ENCODE data around the gene TMEM201.
A peak's percentile ranks its signal among the peaks of the same experiment; 100 is the strongest.
"Not testable (repeated sequence)": the region's sequence is repeated elsewhere in the genome, so short reads cannot be mapped to it uniquely, and the experiment has no call there.

Gene TMEM201, protein sequence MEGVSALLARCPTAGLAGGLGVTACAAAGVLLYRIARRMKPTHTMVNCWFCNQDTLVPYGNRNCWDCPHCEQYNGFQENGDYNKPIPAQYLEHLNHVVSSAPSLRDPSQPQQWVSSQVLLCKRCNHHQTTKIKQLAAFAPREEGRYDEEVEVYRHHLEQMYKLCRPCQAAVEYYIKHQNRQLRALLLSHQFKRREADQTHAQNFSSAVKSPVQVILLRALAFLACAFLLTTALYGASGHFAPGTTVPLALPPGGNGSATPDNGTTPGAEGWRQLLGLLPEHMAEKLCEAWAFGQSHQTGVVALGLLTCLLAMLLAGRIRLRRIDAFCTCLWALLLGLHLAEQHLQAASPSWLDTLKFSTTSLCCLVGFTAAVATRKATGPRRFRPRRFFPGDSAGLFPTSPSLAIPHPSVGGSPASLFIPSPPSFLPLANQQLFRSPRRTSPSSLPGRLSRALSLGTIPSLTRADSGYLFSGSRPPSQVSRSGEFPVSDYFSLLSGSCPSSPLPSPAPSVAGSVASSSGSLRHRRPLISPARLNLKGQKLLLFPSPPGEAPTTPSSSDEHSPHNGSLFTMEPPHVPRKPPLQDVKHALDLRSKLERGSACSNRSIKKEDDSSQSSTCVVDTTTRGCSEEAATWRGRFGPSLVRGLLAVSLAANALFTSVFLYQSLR

DNA sequence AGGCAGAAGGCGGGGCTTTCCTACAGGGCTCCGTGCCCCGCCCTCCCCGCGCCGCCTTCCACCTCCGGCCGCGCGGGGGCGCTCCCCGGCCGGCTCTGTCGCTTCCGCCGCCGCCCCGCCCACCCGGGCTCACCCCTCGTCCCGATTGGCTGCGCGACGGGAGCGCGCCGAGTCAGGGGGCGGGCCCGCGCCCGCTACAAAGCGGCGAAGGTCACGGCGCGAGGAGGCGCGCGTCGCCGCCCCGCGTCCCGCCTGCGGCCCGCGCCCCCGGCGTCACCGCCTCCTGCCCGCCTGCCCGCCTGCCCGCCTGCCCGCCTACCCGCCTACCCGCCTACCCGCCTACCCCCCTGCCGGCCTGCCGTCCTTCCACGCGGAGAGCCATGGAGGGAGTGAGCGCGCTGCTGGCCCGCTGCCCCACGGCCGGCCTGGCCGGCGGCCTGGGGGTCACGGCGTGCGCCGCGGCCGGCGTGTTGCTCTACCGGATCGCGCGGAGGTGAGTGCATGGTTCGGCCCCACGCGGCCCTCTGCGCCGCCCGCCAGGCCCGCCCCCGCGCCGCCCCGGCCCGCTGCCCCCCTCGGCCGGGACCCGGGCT lies at the start of gene TMEM201:
Gene TMEM201 (plus strand): TSS at position 361 of the 593 bp plus-strand sequence. CDS start 20 bp downstream, at position 381.
- peak; percentile 96 for DNase-seq

DNA sequence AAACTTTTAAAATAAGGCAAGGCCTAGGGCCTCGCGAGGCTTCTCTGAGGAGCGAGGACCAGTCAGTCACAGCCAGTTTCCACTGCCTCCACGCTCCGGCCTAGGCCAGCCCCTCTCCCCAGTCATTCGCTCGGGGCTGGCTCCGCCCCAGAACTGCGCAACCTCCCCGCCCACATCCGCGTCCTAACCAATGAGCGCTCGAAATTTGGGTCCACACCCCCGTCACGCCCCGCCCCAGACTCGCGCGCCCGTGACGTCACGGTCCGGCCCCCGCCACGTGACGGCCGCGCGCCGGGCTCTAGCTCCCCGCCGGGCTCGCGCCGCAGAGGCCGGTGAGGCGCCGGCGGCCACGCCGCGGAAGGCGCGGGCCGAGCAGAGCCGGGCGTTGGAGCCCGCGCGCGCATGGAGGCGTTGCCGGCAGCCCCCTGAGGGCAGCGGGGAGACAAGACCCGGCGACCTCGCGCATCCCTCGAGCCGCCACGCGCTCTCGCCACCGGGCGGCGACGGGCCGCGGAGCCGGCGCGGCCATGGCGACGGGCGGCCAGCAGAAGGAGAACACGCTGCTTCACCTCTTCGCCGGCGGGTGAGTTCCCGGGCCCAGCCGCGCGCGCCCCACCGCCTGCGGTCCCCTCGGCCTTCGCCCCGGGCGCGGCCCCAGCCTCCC lies 49.4 kb upstream of the TMEM201 start, which contains the start of gene SLC25A33:
Gene SLC25A33 (plus strand): TSS at position 301 of the 664 bp plus-strand sequence. CDS start 227 bp downstream, at position 528.
- peak; percentile 99 for DNase-seq

DNA sequence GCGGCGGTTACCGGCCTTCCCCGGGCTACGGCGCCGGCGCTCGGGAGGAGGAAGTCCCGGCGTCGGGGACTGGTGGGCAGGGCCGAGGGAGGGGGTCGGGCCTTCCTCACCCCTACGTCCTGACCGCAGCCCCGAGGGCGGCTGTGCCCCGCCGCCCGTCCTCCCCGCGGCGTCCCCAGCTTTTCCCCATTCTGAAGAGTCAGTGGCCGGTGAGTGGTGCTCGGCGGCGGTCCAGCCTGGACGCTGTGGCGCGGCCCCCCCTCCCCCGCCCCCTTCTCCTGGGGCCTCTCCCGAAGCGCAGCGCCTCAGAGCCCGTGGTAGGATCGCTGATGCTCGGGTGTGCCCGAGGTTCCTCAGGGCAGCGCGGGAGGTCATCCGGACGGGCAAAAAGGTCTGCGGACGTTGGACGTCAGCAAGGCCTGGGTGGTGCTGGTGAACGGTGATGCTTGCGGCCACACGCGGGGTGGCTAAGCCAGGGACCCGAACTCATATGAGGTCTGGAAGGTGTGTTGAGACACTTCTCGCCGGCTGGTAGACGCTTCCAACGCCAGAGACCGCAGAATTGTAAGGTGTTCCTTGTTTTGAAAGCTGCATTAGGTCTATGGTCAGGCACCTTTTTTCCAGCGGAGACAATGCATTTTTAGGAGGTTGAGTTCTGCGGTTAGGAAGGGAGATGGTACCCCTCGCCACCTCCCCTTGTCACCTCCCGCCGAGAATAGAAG lies 48.7 kb upstream of the TMEM201 start:
- DNase-seq = peak; percentile 59

DNA sequence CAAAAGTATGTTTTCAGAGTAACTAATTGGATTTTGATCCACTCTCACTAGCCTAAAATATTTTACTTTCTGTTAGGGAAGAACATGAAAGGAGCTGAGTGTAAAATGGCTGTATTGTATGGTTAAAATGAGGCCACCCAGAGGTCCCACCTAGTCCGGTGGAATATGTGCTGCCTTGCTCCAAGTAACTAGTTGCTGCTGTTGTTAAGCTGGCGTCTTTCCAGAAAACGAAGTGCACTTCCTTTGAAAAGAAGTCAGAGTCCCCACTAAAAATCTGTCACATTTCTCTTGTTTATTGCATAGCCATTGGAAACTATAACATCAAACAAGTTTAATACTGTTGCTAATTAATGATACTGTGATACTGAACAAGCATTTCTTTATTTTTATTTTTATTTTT lies 46.3 kb upstream of the TMEM201 start:
- no peak for DNase-seq

DNA sequence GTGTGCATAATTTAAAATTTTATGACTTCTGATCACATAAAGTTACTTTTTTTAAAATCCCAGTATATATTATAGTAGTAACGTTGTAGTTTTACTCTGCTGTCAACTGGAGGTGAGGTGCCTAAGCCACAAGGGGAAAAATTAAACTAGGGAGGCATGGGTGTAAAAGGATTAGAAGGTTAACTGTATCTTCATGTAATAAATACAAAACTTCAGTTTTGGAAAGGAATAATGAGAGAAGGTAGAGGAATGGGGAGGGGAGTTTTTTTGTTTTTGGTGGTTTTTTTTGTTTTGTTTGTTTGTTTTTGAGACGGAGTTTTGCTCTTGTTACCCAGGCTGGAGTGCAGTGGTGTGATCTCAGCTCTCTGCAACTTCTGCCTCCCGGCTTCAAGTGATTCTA lies 43.8 kb upstream of the TMEM201 start:
- no peak for DNase-seq

DNA sequence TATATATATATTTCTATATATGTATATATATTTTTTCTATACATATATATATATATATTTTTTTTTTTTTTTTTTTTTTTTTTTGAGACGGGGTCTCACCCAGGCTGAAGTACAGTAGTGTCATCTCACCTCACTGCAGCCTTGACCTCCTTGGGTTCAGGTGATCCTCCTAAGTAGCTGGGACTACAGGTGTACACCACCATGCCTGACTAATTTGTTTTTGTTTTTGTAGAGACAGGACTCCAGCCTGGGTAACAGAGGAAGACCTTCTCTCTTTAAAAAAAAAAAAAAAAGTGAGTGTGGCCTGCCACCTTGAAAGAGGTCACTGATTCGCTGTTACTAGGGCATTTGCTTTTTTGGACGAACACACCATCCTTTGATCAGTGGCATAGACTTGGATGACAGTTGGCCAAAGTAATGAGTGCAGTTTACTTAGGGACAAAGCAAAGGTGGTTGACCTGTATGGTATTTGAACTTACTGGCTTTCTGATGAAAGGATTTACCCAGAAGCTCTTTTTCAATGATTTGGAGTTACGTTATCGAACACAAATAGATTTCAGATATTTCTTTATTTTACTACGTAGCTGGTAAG lies 38.7 kb upstream of the TMEM201 start:
- DNase-seq = no peak

DNA sequence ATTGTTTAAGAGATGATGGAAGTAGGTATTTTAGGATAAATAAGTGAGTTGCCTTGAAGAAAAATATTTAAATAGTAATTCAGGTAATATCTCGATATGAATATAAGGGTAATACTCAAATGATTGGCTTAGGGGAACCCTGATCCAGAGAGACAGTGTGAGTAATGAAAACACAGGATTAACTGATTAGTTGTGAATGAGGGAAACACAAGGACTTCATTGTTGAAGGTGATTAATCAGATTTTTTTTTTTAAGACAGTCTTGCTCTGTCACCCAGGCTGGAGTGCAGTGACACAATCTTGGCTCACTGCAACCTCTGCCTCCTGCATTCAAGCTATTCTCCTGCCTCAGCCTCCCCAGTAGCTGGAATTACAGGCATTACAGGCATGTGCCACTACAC lies 36.7 kb upstream of the TMEM201 start:
- no peak for DNase-seq

DNA sequence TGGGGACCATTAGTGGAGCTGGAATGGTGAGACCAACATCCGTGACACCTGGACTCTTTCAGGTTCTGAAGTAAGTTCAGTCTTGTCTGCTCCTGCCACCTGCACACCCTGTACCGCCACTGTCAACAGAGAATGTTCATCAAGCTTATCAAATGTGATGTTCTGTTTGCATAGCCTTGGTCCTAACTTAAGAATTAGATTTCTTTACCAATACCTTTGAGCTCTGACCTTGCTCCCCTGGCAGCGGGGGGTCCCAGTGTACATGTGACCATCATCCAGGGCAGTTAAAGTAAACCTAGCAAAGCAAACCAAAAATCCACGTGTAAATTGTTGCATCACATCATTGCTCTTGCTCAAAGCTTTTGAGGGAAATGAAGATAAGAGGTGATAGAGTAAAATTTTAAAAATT lies 35.0 kb upstream of the TMEM201 start:
- DNase-seq = no peak

DNA sequence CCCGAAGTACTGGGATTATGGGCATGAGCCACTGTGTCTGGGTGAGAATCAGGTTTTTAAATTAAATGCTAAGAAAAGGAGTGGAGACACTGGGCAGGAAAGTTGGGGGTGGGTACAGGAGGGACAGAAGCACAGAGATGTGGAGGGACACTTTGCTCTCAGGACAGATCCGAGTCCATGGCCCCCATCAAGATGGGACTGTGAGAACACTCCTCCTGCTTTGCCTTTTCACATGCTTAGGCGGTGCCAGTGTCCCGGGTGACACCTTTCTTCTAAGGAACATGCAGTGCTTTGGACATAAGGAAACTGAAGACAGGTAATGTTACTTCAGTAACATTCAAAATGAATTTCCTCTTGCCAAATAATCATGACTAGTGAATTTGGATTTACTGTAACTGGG lies 32.8 kb upstream of the TMEM201 start:
- DNase-seq = no peak

DNA sequence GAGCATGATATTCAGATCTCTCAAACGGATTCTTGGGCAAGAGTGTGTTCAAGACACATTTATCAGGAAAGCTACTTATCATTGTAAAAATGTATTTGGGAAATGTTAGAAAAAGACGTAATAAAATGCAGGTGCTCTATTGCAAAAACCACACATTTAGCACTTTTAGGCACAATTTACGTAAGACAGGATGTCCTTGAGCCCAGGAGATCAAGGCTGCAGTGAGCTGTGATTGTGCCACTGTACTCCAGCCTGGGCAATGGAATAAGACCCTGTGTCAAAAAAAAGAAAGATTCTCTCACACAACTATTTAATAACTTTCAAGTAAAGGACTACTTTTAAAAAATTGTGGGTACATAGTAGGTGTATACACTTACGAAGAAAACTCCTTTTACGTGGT lies 31.1 kb upstream of the TMEM201 start:
- DNase-seq = no peak

DNA sequence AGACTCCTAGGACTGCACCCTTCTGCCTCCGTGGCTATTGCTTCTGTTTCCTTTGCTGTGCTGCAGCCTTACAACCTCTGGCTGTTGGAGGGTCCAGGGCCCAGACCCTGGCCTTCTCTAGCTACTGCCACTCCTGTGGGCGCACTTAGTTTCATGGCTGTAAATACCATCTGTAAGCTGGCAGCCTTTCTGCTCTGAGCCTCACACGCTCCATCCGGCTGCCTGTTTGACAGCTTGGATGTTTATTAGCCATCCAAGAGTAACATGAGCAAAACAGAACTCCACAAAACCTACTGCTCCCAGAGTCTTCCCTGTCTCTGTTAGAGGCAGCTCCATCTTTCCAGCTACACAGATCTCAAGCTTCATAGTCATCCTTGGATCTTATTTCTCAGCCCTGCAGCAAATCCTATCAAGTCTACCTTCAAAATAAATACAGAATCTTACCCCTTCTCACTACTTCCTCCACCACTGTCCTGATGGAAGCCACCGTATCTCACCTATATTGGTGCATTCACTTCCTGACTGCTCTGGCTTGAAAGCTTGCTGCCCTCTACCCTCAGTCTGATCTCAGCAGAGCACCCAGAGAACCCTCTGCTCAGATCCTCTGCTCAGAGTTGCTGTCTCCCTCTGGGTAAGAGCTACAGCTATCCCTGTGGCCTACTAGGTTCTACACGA lies 30.3 kb upstream of the TMEM201 start:
- DNase-seq = no peak

DNA sequence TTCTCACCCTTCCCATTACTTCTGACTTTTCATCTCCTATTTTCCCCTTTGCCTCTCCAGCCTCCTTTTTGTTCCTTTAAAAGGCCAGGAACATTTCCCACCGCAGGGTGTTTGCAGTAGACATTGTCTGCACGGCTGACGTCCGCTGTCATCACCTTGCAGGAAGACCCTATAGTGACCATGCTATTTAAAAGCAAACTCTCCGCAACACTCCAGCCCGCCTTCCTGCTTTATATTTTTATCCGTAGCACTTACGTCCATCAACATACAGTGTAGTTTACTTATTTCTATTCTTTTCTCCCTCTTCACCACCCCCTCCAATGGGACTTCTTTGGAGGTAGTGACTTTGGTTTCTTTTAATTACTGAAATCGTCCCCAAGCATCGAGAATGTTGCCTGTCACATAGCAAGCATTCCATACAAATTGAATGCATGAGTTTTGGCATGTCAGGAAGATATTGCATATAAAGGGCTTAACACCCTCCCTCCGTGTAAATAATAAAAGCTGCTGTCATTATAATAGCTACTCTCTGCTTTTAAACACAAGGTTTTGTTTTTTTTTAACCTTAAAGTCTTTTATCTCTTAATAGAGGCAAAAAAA lies 29.7 kb upstream of the TMEM201 start:
- no peak for DNase-seq

DNA sequence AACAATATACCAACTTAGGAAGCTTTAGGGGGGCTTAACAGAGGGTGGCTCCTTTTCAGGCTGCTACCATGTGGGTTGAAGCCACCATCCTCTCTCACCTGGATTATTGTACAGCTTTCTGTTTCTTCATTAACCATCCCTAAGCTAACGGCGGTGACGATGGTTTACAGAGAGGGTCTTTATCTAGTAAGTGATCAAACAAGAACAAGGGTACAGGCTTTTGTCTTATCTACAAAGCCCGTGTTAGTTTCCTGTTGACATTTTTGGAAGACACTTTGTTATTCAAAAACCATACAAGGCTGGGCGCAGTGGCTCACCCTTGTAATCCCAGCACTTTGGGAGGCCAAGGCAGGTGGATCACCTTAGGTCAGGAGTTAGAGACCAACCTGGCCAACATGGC lies 29.0 kb upstream of the TMEM201 start:
- no peak for DNase-seq

DNA sequence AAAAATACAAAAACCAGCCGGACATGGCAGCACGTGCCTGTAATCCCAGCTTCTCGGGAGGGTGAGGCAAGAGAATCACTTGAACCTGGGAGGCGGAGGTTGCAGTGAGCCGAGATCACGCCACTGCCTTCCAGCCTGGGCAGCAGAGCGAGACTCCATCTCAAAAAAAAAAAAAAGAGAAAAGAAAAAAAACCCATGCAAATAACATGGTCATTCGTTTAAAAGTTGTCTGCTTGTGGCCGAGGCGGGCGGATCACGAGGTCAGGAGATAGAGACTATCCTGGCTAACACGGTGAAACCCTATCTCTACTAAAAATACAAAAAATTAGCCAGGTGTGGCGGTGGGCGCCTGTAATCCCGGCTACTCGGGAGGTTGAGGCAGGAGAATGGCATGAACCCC lies 28.6 kb upstream of the TMEM201 start:
- DNase-seq = not testable (repeated sequence)

DNA sequence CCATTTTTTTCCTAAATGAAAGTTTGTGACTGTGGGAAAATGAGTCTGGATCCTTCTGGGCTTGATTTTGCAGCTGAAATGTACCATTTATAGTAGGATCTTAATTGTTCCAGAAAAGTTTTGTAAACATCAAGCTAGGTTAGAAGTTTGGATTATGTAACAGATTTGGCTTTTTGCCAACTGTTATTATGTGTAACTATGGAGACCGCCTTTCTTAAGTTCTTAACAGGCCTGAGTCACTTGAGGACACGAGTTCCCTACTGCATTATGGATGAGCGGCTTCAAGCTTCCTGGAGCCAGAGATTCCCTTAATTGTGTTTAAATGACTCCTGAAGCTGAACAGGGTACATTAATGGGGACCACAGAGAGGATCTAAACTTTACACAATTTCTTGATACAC lies 27.3 kb upstream of the TMEM201 start:
- DNase-seq = no peak

DNA sequence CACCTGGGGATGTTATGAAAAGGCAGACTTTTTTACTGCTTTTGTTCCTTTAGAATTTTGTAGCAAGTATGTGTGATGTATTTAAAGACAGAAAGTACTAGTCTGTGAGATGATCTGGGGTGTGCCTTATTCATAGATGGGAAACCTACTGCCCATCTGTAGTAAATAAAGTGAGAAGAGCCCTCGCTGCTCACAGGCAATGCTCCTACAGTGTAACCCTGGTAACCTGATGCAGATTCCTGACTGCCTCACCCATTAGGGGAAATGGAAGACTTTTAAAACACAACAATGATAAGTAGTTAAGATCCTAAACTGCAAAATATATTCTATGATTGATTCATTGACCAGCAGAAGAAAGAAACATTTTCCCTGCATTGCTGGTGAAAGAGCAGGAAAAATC lies 19.4 kb upstream of the TMEM201 start:
- no peak for DNase-seq

DNA sequence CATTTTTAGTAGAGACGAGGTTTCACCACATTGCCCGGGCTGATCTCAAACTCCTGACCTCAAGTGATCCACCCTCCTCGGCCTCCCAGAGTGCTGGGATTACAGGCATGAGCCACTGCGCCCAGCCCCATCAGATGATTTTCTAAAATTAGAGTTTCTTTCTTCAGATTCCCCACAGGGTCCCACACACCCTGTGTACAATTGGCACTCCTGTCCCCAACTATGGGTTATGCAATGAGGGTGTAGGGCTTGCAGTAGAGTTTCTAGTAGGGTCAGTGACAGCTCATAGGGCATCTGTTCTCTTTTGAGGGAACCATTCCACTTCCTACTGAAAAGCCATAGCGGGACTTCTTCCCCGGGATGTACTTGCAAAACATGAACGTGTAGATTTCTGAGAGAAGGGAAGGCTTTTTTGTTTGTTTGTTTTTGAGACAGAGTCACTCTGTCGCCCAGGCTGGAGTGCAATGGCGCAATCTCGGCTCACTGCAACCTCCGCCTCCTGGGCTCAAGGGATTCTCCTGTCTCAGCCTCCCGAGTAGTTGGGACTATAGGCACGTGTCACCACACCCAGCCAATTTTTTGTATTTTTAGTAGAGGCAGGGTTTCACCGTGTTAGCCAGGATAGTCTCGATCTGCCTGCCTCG lies 17.7 kb upstream of the TMEM201 start:
- not testable (repeated sequence) for DNase-seq

DNA sequence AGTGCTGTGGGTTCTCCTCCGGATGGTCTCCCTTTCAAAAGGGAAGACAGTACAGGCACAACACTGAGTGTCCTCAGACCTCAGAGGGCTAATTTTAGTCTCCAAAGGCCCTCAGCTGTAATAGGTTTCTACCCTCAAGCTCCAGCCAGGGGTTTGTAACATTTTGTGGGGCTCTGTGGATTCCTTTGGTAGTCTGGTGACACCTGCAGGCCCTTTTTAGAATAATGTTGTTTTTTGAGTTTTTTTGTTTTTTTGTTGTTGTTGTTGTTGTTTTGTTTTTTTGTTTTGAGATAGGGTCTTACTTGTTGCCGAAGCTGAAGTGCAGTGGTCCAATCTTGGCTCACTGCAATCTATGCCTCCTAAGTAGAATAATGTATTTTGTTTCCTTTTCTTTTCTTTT lies 15.0 kb upstream of the TMEM201 start:
- DNase-seq = no peak

DNA sequence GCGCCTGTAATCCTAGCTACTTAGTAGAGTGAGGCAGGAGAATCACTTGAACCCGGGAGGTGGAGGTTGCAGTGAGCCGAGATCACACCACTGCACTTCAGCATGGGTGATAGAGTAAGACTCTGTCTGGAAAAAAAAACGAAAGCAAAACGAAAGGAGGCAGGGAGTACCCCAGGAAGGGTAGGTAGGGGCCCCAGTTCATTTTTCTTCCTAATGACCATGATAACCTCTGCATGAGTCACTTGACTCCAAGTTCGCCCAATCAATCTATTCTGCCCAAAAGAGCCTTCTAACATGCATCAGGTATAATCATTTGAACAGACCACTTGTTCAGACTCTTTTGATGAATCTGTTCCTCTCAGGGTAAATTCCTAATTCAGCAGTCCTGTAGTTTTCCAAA lies 13.2 kb upstream of the TMEM201 start:
- DNase-seq = no peak

DNA sequence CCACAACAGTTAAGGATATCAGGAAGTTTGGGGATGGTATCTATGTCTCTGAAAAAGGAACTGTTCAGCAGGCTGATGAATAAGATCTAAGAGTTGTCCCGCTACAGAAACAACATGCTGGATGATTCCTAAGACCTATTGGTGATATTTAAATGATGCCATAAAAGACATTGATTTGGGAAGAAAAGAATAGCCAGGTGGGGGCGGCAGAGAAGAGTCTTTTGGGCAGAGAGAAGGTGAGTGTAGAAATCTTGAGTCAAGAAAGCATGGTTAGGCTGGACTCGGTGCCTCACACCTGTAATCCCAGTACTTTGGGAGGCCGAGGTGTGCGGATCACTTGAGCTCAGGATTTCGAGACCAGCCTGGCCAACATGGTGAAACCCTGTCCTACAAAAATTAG lies 11.8 kb upstream of the TMEM201 start:
- no peak for DNase-seq

DNA sequence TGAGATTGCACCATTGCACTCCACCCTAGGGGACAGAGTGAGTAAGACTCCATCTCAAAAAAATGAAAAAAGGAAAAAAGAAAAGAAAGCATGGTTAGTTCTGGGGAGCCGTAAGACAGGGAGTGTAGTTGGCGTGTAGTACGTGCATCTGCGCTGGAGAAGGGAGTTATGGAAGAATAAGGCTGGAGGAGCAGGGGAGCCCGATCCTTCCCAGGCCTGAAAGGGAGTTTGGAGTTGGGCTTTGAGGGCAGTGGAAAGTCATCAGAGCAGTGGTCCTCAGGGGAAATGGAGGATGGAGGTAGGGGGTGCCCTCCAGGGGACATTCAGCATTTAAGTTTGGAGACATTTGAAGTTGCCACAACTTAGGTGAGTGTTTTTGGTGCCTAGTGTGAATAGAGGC lies 11.3 kb upstream of the TMEM201 start:
- DNase-seq = no peak
